Endothelial cell (in vitro differentiated cells): ENCODE data around the gene AADAT. TPM values are rescaled to one million over a fixed set of nuclear protein-coding genes. Genes with fewer than 3 reads are reported as not detected.
A peak's percentile ranks its signal among the peaks of the same experiment; 100 is the strongest.

ENCODE experiments used
- DNase-seq: peaks from one replicate; pipeline ENCODE4 v3.0.0; 2021; ENCODE audit warnings: low spot score
- H3K27ac Mint-ChIP-seq: one replicate; pipeline ENCODE4 v1.8.0; 2021; ENCODE audit warnings: mixed read lengths, inconsistent platforms; ENCODE audit not compliant: unreplicated experiment
- H3K27me3 Mint-ChIP-seq: one replicate; pipeline ENCODE4 v1.8.0; 2021; ENCODE audit warnings: mild to moderate bottlenecking, moderate library complexity, mixed read lengths, inconsistent platforms; ENCODE audit not compliant: unreplicated experiment
- H3K36me3 Mint-ChIP-seq: one replicate; pipeline ENCODE4 v1.8.0; 2021; ENCODE audit warnings: mild to moderate bottlenecking, low read depth, mixed read lengths, inconsistent platforms; ENCODE audit not compliant: unreplicated experiment
- H3K4me1 Mint-ChIP-seq: one replicate; pipeline ENCODE4 v1.8.0; 2021; ENCODE audit warnings: mild to moderate bottlenecking, mixed read lengths, inconsistent platforms; ENCODE audit not compliant: unreplicated experiment
- H3K4me3 Mint-ChIP-seq: one replicate; pipeline ENCODE4 v1.8.0; 2021; ENCODE audit warnings: mild to moderate bottlenecking, mixed read lengths, inconsistent platforms; ENCODE audit not compliant: unreplicated experiment
- H3K9me3 Mint-ChIP-seq: one replicate; pipeline ENCODE4 v1.8.0; 2021; ENCODE audit warnings: mixed read lengths, inconsistent platforms; ENCODE audit not compliant: unreplicated experiment
- CTCF ChIP-seq: fragments of 200-600 bp; sonication (generic); IDR thresholded peaks from one replicate; pipeline ENCODE4 v1.5.0; 2021; ENCODE audit warnings: antibody characterized with exemption; ENCODE audit not compliant: unreplicated experiment
- total RNA-seq: library from RNA; stranded (reverse); fragmentation: NEBNext Ultra II Directional; extraction: Animal tissue kit (Norgen Biotek cat#: 25700); gene quantifications from one replicate; pipeline ENCODE4 v1.2.1, GENCODE V29; 2021; ENCODE audit not compliant: unreplicated experiment

Gene AADAT
- total RNA-seq, 1 donor from 2014 or later = 6.6 TPM

GRCh38 chr4:170033999-170034398, 55.8 kb downstream of the AADAT start:
- Mint-ChIP-seq H3K27me3 (no peaks in the 10 kb centered on the region), H3K27ac (no peak overlapping the region), H3K36me3 (no peaks in the 10 kb centered on the region), H3K4me3 (no peak overlapping the region), H3K9me3 (no peaks in the 10 kb centered on the region), H3K4me1 (peaks cover 12% of the 10 kb centered on the region)
- no peak for TF ChIP-seq CTCF
- DNase-seq = no peak

- TF ChIP-seq CTCF = no peak
- Mint-ChIP-seq H3K36me3 (no peaks in the 10 kb centered on the region), H3K27ac (no peak overlapping the region), H3K27me3 (peaks cover 12% of the 10 kb centered on the region), H3K4me1 (peaks cover 25% of the 10 kb centered on the region), H3K4me3 (no peak overlapping the region), H3K9me3 (no peaks in the 10 kb centered on the region)
- no peak for DNase-seq
Observed at GRCh38 chr4:170030121-170030520, 59.6 kb downstream of the AADAT start.

- H3K9me3 Mint-ChIP-seq = no peaks in the 10 kb centered on the region
- TF ChIP-seq CTCF = no peak
- H3K4me1 Mint-ChIP-seq = peaks cover 25% of the 10 kb centered on the region
- H3K27ac Mint-ChIP-seq = peak overlapping the region; percentile 78
- H3K27me3 Mint-ChIP-seq = peaks cover 14% of the 10 kb centered on the region
- DNase-seq = peak; percentile 92
- H3K4me3 Mint-ChIP-seq = peak overlapping the region; percentile 92
- H3K36me3 Mint-ChIP-seq = no peaks in the 10 kb centered on the region
Observed at GRCh38 chr4:170027181-170027829, 62.5 kb downstream of the AADAT start.

- peak within 1 kb of the TSS; percentile 36 for H3K27ac Mint-ChIP-seq
- no peak for TF ChIP-seq CTCF
- no peaks in the 10 kb centered on the region for H3K36me3 Mint-ChIP-seq
- peak within 1 kb of the TSS; percentile 95 for H3K4me3 Mint-ChIP-seq
- H3K27me3 Mint-ChIP-seq = peaks cover 14% of the 10 kb centered on the region
- peaks cover 19% of the 10 kb centered on the region for H3K4me1 Mint-ChIP-seq
- peak; percentile 94 for DNase-seq
- H3K9me3 Mint-ChIP-seq = no peaks in the 10 kb centered on the region
Observed at GRCh38 chr4:170026253-170027021, 63.3 kb downstream of the AADAT start, which contains the start of gene MFAP3L. Gene MFAP3L (minus strand): TSS chr4:170026395. CDS start chr4:170005877, 20,518 bp downstream.
